ENCODE results near the gene TMEM156.
A peak's percentile ranks its signal among the peaks of the same experiment; 100 is the strongest.
"Not testable (repeated sequence)": the region's sequence is repeated elsewhere in the genome, so short reads cannot be mapped to it uniquely, and the experiment has no call there.

TMEM156 gene

DNA sequence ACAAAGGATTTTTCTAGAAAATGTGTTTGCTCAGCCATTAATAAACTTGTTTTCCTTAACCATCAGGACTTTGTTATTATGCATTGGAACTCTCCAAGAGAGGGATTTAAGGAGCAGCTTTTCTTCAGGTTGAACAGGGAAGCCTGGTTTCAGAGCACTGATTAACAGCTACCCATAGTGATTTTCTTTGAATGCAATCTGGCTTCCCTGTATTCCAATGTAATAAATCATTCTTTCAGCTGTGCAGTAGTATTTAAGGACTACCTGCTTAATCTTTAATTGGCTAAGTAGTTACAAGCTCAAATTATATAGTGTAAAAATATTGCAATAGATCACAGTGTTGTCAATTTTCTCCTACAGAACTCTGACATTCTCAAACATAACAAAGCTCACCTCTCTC, 77.5 kb downstream of the TMEM156 start:
- DNase-seq, result no peak

DNA sequence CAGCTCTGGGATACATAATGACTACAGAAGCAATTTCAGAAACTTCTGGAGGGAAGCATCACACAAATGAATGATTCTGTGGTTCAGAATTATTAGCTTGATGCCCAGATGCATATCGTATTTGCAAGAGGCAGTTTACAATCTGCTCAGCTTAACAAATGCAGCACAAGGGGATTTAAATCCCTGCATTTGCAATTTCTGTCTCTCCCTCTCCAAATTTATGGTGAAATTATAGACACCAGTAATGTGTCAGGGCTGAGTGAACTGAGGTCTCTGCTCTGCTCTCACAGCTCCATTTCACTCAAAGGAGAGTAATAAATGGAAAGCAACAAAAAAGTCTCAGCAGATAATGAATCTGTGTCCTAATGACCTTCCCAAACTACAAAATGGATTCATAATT, 80.2 kb downstream of the TMEM156 start:
- no peak for DNase-seq

DNA sequence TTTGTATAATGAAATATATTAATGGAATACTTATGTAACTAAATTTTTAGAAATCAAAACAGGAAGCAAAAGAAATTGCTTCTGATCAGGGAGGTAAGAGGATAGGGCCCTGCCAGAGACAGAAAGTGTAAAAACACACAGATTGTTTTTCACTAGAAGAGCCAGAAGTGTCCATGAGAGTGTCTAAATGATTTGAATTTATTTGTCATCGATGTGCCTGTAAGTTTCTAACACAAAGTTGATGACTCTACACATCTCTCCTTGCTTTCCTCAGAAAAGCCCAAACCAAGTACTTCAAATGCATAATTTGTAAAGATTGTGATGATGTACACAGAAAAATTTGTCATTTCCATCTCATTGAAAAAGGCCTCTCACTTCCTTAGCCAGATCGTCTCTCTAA, 80.6 kb downstream of the TMEM156 start:
- no peak for DNase-seq

DNA sequence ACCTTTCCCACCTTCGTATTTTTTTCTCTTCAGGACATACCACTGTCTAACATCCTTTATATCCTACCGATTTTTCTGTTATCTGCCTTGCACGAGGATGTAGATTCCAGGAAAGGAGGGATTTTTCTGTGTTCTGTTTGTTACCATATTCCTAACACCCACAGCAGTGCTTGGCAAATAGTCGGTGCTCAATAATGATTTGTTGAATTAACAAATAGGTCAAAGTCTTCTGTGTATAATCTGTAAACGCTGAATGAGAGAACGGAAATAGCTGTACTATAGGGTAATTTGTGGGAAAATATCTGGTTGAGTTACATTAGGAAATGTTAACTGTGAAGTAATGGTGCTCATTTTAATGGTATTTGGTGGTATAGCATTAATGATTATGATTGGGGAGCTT, 81.5 kb downstream of the TMEM156 start:
- DNase-seq, result no peak

DNA sequence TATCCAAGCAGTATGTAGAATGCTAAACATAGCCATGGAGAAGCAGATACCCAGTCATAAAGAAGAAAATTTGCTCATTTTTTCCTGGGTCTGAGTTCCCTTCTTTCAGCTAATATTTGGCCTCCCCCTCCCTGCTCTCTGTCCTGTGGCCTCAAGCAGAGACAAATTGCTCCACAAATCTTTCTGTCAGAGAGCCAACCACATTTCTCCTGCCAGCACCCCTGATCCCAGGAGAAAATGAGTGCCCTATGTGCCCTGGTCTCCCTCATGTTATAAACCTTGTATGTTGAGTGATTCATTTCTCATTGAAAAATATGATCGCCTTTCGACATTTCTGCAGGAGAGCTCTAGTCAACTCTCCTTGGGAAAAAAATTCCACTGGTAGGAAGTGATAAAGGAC, 82.0 kb downstream of the TMEM156 start:
- no peak for DNase-seq

DNA sequence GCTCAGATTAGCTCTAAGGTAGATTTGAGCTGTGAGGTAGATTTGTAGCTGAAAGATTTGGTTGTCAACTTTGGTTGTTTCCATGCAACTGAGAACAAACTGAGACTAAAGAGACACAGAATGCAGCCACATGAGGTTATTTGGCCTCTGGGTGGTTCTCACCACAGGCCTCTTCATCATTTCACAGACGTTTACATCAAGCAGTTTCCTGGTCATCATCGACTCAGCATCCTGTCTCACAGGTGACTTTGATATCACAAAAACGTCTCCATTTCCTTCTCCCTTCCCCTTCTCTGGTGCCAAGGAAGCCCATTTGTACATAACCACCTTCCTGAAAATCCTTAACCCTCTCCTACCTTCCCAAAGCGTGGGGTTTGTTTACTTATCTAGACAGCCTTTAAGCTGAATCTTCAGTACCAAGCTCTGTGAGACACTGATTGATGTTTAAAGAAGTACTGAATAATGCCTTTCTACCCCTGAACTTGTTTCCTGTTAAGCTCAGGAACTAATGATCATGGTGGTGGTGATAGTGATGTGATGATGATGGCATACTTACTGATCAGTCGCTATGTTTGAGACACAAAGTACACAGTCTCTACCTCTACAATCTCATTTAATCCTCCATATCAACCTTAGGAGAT, 82.7 kb downstream of the TMEM156 start:
- peak in 1 of 2 experiments; percentile 6 for DNase-seq

DNA sequence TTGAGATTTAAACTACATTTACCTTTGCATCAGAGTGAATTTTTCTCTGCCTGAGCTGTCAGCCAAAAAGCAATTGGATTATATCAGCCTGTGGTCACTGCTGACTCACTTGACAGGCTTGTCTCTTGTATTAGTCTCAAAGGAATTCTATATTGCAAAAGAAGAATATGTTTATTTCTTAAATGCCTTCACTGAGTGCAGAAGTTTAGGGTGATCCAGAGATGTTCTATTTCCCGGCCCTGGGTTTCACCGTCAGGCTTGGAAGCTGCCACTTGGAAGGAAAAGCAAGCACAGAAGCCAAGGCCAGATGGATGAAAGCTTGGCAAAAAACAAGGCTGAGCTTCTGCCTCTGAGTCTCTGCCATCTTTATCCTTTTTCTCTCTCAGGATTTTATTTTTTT, 83.7 kb downstream of the TMEM156 start:
- no peak for DNase-seq

DNA sequence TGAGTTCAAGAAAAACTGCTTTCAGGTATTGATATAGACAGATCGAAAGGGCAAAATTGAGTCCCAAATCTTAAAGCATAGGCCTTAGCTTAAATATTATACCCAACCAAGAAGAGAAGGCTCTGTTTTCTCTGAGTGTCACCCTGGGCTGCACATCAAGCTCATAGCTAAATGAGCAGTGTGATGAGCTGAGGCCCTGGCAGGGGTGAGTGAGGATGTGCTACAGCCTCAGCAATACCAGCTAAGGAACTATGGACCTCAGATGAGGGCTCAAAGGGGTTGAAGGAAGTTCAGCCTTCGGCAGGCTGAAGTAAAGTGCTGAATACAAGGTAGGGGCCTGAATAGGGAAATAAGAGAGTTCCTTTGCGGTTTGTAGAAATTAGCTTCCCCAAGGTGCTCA, 85.3 kb downstream of the TMEM156 start:
- no peak for DNase-seq

DNA sequence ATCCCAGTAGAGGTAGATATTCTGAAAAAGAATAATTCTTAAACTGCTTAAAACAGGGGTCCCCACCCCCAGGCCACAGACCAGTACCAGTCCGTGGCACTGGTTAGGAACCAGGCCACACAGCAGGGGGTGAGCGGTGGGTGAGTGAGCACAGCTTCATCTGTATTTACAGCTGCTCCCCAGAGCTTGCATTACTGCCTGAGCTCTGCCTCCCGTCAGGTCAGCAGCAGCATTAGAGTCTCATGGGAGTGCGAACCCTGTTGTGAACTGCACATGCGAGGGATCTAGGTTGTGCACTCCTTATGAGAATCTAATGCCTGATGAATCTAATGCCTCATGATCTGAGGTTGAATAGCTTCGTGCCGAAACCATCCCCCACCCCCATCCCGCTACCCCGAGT, 87.8 kb downstream of the TMEM156 start:
- DNase-seq, result no peak

DNA sequence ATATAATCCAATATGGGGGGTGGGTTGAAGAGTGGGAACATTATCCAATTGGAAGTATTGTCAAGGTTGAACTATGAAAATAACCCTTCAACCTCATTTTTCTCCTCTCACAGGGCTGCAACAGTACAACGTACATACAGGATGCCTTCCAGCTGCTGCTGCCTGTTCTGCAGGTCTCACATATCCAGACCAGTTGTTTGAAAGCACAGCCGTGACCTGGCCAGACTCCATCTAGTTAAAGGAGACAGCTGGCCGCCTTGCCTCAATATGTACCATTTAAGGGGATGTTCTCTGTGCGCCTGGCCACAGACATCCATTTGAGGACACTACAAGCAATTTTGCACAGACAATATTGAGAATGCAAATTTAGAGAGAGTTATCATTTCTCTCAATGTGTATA, 88.9 kb downstream of the TMEM156 start:
- DNase-seq, result peak; percentile 6 to 50

DNA sequence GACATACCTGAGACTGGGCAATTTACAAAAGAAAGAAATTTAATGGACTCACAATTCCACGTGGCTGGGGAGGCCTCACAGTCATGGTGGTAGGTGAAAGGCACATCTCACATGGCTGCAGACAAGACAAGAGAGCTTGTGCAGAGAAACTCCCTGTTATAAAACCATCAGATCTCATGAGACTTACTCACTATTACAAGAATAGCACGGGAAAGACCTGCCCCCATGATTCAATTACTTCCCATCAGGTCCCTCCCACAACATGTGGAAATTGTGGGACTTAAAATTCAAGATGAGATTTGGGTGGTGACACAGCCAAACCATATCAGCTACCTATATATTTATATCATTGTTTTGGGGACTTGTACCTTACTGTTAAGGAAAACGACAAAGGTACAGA, 90.3 kb downstream of the TMEM156 start:
- not testable (repeated sequence) for DNase-seq

DNA sequence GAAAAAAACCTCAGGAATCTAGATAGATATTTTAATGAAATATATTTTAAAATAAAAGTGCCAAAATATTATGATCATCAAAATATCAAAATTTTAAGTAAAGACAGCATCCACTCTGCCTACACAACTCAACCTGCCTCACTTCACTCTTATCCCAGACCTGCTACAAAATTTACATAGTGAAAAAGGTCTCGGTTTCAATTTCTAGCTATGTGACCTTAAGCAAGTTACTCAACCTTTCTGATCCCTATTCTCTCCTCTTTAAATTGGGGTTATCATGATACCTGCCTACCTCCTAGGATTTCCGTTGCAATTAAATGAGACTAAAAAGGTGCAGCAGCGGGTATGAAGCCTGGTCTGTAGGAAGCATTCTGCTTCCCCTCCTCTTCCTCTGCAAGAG, 91.7 kb downstream of the TMEM156 start:
- no peak for DNase-seq

DNA sequence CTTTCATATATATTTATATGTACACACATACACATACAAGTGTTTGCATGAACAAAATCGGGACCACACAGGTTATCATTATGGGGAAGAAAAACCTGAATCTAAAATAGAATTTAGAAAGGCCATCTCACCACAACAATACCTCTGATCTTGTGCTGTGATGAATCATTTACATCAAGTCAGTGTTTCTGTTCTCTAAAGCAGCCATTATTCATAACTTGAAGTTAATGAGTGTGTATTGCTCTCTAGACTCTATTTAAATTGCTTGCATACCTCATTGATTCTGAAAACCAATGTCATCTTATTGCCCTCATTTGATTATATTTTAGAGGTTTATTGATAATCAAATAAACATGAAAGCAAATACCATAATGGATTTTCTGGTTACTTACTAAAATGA, 93.0 kb downstream of the TMEM156 start:
- DNase-seq, result no peak

DNA sequence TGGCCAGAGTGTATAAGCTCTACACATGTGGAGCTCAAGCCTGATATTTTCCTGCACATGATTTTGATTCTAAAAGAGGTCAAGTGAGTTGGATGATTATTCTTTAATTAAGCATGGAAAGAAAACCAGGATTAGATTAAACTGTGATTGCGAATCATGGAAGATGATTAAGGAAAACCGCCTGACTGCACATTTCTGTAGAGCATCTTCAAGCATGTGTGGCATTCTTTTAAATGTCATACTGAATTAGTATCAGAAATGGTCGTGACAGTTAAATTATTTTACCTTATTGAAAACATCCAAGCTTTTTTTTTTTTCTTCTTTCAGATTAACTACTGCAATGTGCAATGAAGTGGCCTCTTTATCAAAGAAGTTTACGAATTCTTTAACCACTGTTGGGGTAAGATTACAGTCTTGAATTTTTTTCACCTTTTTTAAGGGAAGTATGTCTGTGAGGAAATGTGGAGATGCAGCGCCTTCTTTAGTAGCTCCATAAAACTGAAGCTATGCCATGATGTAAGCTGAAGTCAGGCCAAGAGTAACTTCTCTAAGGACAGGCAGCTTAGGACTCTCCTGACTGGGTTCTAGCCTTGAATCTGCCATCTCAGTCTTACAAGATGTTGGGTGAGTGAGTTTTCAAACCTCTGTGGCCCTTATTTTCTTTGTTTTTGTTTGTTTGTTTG, 96.7 kb downstream of the TMEM156 start:
- DNase-seq, result no peak

DNA sequence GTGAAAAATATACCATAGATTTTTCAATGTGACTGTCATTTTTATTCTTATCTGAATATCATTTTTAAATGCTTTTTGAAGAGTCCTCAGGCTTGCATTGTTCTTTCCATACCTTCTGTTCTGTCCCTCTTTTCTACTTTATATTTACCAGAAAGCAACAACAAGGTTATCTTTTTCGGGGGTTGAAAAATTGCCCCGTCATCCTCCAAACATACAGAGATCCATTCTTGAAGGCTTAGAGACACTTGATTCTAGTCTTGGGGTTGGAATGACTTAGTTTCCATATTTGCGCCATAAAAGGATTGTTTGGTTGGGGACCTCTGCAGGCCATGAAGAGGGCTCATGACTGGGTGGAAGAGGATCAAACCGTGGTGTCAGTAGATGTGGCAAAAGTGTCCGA, 101.1 kb downstream of the TMEM156 start:
- DNase-seq, result no peak

DNA sequence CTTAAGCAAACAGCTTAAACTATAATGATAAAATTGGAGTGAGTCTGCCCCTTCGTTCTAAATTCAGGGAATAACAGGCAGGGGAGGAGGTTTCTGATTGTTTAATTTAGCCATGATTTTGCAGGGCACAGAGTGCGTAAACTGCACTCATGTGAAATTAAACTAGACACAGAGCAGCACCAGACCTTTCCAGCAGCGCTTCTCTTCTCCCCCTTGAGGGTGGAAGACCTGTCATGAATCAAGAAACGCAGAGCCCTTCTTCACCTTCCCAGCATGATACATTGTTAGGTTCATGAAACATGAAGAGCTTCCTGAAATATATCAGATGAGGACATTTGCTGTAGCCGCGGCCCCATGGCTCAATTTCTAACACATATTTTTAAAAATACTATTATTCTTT, 101.5 kb downstream of the TMEM156 start:
- DNase-seq, result no peak

DNA sequence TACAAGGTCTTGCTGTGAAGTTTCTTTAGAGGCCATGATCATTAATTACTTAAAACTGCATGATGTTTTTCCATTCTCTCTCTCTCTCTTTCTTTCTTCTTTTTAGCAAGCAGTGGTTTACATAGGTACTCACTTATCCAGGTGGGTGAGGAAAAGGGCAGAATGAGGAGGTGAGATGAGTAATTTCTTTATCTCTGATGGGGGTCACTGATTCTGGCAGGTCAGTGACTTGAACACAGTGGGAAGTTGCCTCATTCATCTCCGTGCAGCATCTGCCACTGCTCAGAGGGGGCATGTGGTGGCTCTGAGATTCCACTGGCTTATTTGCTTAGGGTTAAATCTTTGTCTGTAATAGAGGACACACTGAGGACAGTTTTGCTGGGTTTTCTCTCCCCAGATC, 102.0 kb downstream of the TMEM156 start:
- no peak for DNase-seq

DNA sequence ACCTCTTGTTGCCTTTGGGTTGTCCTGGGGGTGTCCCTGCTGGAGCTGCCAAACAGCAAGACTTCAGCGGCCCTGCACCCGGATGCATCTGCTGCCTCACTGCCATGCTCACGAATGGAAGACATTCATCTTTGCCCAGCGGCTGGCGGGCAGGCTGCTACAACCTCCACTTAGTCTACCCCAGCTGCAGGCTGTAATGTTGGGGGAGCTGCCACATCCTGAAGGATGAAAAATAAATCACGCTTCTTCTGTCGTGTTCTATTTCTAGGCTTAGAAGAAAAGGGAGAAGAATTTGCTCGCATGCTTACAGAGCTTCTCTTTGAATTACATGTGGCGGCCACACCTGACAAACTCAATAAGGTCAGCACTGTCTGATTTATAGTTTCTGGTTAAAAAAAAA, 103.2 kb downstream of the TMEM156 start:
- DNase-seq, result no peak

DNA sequence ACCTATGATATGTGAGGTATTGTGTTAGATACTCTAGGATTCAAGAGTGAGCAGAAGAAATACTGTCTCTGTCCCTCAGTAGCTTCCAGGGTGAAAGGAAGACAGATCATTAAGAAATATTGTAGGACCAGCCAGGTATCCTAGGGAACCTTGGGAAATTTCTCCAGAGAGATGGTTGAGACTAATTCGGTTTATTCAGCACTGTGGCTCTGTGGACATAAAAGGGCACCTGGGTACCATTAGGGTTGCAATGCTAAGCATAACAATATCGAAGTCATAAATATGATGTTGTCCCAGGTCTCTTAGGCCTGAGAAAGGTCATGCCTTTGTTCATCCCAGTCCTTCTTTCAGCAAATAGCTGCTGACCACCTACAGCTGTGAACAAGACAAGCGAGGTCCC, 103.6 kb downstream of the TMEM156 start:
- no peak for DNase-seq

DNA sequence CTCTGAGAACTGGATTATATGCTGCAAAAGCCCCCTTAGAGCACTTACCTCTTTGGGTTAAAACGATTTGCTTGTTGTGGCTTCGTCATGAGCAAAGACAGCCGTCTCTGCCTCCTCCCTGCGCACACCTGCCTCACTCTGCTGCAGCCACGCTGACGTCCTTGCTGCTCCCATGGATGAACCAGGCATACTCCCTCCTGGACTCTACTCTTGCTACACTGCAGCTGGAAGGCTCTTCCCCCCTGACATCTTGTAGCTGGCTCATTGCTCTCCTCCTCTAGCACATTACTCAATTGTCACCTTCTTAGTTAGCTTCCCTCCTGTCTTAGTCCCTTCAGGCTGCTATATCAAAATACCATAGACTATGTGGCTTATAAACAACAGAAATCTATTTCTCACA, 105.3 kb downstream of the TMEM156 start:
- DNase-seq, result no peak

DNA sequence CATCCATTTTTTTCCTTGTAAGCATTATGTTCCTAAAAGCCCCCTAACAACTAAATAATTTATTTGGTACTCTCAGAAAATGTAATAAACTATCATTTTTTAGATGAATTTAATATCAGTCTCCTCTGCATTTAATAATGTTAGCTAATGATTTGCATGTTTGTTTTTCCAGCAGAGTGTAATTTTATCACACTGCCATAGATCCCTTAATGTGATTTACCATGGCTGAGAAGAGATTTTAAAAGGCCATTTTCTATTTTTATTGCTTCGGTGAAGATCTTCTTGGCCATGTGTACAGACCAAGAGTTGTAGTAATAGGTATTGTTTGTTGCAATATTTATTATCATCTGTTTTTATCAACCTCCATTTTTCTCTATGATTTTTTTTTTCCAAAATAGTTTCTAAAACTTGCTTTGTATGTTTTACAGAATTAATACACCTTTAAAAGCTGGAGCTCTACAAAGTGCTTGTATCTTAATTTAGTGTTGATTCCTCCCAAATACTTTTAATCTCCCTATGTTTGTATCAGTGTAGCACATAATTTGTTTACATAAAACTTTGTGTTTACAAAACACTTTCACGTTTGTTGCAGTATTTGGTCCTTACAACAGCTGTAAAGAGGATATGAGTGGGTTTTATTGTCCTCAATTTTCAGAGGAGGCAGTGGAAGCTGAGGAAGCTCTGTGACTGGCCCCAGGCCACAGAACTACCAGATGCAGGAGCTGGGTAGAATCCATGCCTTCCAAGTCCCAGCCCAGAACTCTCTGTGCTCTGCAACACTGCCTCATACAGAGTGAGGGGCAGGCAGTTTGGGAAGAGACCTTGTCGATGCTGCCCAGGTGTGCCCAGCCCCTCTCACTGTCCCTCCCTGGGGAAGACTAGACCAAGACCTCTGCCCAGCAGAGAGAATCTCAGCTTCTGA, 106.5 kb downstream of the TMEM156 start:
- DNase-seq, result no peak

DNA sequence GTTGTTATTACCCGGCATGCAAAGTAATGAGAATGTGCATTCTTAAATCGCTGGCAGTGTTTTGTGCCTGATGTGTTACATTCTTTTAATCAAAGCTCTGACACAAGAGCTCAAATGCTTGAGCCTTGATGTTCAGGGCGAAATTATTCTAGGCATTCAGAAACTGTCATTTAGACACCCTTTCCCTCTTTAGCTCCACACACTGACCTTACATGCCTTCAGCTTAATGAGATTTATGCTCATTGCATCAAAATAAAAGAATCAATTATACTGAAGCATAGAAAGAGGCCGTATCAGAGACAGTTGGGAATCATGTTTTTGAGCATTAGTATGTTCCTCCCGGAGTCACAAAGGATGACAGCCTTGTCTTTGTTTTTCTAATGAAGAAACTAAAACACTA, 107.9 kb downstream of the TMEM156 start:
- no peak for DNase-seq

DNA sequence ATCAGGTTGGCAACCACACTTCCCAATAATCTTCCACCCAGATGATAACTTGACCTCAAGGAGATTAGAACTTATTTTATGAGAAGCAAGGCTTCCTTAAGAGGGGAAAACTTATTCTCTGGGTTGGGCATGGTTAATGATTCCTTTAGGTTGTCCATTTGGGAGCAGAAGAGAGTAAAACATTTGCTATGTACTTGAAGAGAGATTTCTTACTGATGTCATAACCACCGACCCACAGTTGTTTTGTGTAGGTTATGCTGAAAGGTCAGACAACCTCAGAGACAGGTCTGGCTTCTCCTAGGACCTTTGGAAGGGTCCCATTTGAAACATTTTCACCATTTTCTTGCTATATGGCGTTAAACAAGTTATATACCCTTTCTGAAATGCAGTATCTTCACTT, 108.5 kb downstream of the TMEM156 start:
- no peak for DNase-seq

DNA sequence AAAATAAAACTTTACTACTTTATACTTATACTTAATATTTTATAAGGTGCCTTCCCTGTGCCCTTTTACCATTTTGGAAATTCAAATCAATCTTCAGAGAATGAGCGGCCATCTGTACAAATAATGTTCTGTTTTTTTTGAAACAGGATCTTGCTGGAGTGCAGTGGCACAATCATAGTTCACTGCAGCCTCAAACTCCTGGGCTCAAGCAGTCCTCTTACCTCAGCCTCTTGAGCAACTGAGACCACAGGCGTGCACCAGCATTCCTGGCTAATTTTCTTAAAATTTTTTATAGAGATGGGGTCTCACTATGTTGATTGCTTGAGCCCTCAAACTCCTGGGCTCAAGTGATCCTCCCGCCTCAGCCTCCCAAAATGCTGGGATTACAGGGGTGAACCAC, 111.1 kb downstream of the TMEM156 start:
- no peak for DNase-seq
